HG03442 (cell line): ENCODE measurements around the gene MUSK.
A peak's percentile ranks its signal among the peaks of the same experiment; 100 is the strongest.
"Not testable (repeated sequence)": the region's sequence is repeated elsewhere in the genome, so short reads cannot be mapped to it uniquely, and the experiment has no call there.

Source experiments
- ATAC-seq: cut with Tn5 transposase; IDR thresholded peaks from one replicate; pipeline ENCODE4 v1.9.1; 2021; ENCODE audit warnings: mild to moderate bottlenecking, moderate library complexity; ENCODE audit not compliant: unreplicated experiment

The MUSK gene

GRCh38 chr9:110808599-110808980 lies 140.0 kb downstream of the MUSK start:
- peak; percentile 90 for ATAC-seq

DNA sequence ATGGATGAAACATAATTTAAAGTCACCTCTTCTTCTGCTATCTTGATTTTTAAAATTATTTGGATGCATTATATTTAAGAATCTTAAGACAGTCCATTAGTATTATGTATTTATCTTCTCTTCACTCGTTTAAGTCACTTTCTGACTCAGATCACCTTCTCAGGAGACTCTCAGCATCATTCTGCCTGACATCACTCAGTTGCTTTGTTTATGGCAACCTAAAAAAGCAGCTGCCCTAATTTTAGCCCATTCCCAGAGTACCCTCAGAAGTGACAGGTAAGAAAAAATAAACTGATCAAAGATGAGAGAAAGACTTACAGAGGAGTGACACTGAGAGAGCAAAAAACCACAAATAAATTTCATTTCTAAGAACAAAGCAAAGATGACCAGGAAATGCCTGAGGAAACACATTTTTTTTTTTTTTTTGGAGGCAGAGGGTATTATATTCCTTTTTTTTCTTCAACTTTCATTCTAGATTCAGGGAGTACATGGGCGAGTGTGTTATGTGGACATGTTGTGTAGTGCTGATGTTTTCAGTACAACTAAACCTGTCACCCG lies 140.5 kb downstream of the MUSK start:
- ATAC-seq: peak; percentile 36

DNA sequence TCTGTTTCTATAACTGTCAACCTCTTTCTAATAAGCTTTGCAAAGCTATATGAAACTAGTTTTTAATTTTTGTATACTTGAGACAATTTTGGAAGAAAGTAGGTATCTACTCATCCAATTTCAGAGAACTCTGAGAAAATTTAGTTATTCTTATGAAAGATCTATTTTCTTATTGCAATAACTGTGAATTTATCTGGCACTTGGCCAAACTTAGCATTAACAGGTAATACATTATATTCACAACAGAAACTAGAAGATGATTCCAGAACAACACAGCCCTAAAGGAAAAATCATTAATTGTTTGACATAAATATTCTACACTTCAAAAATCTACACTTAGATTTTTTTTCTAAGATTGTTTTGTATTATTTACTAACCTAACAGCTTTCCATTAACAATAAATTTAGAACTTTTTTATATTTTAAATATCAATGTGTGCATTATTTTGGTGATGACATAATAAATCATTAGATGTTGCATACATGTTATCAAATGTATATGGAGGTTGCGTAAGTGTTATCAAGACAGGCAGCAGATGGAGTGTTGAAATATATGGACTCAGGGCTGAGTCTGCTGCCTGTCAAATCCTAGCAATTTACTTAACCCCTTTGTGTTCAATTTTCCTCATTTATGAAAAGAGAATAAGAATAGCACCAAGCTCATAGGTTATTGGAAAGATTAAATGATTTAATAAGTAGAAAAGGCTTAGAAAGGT lies 141.8 kb downstream of the MUSK start:
- no peak for ATAC-seq

DNA sequence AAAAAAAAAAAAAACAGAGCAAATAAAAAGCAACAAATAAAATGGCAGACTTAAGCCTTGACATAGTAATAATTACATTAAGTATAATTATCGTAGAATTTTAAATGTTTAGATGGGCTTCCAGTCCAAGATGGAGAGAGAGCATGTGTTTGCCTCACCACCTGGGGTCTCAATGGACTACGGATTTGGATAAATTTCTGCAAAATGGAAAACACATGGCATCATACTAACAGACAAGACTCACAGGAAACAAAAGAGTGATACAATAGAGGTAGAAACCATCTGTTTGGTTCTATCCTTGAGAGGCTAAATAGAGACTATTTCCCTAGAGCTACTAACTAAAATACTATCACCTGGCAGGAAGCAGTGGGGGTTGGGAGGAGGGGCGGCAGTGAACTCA lies 144.3 kb downstream of the MUSK start:
- no peak for ATAC-seq

- no peak for ATAC-seq
Observed at GRCh38 chr9:110814159-110814558, 145.6 kb downstream of the MUSK start.

DNA sequence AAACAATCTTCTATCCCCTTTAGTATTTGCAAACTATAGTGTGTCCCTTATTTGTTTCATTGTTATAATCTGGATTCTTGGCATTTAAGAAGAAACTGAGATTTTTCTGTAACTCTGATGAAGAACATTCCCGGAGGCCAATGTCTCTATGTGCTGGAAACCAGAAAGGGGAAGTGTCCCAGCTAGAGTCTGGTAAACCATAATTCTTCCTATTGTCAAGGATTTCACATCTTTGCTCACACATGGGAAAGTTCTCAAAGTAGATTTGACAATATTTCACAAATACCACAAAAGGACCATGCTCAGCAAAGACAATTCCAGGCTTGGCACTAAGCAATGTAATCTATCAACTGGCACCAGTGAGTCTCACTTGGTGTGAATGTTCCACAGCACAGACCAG lies 146.8 kb downstream of the MUSK start:
- no peak for ATAC-seq

DNA sequence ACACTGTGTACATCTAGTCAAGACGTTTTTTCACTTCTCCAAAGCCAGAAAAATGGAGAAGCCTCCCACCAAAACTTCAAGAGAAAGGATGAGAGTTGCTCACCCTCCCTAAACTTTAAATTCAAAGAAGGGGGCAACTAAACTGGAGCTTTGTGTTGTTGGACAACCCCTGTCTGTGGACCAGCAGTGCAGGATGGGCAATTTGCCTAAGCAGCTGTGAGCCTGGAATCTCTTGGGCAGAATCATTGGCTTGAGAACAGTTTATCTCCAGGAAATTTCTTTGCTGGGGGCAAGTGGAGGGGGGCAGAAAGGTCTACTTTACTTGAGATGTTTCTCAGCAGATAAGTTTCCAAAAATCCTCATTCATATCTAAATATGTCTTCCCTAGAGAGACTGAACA lies 151.8 kb downstream of the MUSK start:
- ATAC-seq: no peak

- ATAC-seq: peak; percentile 90
Observed at GRCh38 chr9:110821064-110821463, 152.5 kb downstream of the MUSK start.

- ATAC-seq: not testable (repeated sequence)
Observed at GRCh38 chr9:110825129-110825528, 156.5 kb downstream of the MUSK start.

DNA sequence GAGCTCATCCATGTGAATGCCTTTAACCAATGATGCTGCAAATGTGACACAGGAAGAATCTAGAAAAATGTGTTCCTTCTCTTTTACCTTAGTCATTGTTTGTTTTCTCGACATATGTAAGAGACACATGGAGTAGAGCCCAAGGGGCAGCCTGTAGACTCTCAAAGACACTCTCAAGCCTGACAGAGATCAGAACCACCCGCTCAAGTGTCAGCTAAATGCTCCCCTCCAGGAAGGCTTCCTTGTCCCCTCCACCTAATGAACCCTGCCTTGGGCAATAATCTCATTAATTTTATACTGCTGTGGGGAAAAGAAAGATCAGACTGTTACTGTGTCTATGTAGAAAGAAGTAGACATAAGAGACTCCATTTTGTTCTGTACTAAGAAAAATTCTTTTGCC lies 157.4 kb downstream of the MUSK start:
- no peak for ATAC-seq

GRCh38 chr9:110826400-110826799 lies 157.8 kb downstream of the MUSK start:
- not testable (repeated sequence) for ATAC-seq

DNA sequence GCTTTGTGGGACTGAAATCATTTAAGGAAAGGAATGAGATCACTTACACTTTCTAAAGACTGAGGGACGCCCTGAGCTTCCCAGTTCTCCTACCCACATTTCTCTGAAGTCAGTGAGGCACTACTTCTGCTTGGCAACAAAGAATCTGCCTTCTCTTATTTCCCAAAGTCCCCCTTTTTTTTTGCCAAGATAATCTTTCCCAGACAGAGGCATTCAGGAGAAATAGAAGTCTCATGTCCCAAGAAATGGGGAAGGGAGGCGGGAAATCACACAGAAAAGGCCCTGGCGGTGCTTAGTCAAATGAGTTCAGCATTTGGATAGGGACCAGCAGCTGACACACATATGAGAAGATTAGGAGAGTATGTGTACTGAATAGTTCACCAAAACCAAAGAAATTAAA lies 159.7 kb downstream of the MUSK start:
- ATAC-seq: no peak

- no peak for ATAC-seq
Observed at GRCh38 chr9:110830495-110830894, 161.9 kb downstream of the MUSK start.

DNA sequence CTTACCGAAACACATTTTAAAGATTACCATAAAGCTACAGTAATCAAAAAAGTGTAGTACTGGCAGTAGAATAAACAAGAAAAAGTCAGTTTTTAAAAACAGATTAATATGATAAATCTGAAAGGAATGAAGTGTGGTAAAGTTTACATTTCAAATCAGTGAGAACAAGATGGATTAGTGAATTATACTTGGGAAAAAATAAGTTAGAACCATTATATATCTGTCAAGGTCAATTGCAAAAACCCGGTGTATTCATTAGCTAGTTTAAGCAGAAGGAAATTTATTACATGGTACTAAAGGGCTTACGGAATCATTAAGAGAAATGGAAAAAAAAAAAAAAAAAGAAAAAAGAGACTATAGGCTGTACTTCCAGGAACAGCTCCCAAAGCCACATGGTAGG lies 164.3 kb downstream of the MUSK start:
- ATAC-seq: no peak

GRCh38 chr9:110835404-110835803 lies 166.8 kb downstream of the MUSK start:
- ATAC-seq: no peak

- ATAC-seq: no peak
Observed at GRCh38 chr9:110835859-110836271, 167.3 kb downstream of the MUSK start.

- peak; percentile 61 for ATAC-seq
Observed at GRCh38 chr9:110837401-110838005, 168.9 kb downstream of the MUSK start.

- no peak for ATAC-seq
Observed at GRCh38 chr9:110842169-110842568, 173.6 kb downstream of the MUSK start.

DNA sequence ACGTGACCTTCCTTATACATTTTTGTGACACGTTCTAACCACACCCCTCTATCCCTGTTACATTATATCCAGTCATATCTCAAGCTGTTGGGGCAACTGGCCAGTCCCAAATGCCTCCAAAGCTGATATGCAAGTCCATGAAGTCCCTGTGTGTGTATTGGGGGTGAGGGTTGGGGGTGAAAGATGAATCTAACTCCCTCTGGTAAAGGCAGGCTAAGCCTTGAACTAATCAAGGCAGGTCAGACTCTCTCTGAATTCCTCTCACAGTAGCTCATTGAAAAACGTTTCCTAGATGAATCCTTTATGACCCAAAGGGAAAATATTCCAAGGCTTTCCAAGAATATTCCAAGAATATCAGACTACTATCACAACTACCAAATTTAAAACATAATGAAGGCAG lies 174.4 kb downstream of the MUSK start:
- no peak for ATAC-seq

DNA sequence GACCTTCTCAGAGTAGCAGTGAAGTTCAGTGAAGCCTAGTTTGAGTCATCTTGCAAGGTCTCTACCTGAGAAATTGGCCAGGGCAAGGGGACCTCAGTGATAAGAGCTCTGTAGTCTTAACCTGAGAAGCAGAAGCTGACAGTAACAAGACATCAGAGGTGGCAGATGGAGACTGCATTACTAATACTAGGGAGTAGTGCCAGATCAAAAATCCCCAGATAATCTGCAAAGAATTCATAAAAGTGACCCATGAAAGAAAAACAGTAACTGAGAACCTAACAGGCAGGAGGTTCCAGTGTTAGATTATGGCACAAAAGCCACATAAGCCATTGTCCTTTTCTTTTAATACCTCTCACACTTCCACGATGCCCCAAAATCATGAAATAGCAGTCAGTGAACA lies 175.5 kb downstream of the MUSK start:
- ATAC-seq: no peak

- ATAC-seq: no peak
Observed at GRCh38 chr9:110846215-110846614, 177.6 kb downstream of the MUSK start.

DNA sequence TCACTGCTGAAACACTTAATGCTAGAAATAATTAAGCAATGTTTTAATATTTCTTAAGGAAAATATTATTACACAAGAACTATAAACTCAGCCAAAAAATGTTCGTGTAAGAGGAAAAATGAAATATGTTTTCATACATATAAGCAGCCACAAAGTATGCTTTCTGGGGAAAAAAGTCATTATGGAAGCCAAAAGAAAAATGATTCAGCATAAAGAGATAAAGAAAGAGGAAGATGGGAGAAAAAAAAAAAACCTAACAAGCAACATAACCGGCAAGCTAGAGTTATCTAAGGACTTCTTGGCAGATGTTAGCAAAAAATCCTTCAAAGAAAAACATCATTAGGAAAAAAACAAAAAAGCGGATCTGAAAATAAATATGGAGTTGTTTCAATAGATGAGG lies 179.1 kb downstream of the MUSK start:
- ATAC-seq: no peak
